ENCODE data around the gene PRR23A. TPM values are rescaled to one million over a fixed set of nuclear protein-coding genes. Genes with fewer than 3 reads are reported as not detected.

The PRR23A gene
- total RNA-seq, 1 donor from 2014 or later, result not detected

DNA sequence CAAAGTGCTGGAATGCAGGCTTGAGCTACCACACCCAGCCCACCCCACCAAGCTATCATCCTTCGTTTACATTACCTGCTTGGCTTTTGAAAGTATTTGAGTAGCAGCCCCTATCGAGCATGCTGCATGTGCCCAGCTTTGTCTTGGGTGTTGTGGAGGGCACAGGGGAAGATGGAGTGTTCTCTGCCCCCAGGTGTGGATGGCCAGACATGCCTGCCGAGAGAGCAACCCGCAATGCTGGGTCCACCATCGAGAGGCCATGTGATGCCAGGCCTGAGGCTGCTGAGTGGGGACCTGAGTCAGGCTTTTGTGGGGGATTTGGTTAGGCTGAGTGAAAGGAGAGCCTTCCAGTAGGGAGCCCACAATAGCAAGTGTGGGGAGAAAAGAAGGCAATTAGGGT is 33.1 kb downstream of the PRR23A start:
- no peak for DNase-seq

DNA sequence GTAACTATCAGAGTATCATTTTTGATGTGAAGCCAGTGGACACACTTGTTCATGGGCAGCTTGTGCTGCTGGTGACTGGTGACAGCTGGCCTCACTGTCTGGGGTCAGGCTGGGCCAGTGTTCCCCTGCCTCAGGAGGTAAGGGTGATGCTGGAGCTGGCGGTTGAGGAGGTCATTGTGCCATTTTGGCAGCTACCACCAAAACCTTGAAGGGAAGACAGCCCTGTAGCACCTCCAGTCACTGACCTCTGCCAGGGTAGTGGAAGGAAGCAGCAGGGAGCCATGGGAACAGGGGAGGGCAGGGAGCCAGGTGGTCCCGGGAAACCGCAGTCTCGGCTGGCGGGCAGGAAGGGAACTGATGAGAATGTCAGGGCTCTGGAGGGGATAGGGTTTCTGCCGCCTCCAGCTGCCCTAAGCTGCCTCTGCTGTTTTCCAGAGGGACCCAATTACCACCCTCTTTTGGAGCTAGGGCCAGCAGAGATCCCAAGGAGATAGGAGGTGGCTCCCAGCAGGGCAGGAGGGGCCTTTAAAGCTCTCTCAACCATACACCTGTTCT is 34.2 kb downstream of the PRR23A start:
- no peak for DNase-seq

DNA sequence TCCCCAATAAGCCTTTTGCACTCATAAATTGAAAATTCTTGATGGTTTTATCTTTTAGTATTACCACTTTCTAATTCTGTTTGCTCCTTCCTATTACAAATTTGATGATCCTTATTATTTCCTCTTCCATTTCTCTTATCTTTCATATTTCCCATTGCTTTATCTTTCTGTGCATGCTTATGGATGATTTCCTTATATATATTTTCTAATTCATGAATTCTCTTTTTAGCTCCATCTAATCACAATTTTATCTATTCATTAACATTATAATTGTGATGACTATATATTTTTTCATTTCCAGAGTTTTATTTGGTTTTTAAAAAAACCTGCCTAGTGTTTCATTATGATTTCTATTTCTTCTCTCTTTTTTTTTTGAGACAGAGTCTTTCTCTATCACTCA is 41.1 kb downstream of the PRR23A start:
- DNase-seq, result no peak

DNA sequence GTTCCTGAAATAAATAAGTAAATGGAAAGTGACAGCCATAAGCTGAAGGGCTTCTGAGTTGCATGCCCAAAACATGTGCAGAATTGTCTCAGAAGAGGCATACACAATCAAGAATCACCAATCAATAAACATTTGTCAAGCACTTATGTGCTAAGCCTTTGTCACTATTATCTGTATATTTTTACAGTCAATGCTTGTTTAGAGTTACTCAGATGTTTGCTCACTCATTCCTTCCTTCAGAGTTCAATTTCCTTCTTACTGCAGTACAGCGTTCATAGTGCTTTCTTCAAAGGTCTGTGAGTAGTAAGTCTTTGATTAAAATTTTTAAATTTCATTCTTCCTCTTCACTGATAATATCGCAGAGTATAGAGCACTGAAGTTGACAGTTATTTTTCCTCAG is 41.8 kb downstream of the PRR23A start:
- DNase-seq, result no peak

DNA sequence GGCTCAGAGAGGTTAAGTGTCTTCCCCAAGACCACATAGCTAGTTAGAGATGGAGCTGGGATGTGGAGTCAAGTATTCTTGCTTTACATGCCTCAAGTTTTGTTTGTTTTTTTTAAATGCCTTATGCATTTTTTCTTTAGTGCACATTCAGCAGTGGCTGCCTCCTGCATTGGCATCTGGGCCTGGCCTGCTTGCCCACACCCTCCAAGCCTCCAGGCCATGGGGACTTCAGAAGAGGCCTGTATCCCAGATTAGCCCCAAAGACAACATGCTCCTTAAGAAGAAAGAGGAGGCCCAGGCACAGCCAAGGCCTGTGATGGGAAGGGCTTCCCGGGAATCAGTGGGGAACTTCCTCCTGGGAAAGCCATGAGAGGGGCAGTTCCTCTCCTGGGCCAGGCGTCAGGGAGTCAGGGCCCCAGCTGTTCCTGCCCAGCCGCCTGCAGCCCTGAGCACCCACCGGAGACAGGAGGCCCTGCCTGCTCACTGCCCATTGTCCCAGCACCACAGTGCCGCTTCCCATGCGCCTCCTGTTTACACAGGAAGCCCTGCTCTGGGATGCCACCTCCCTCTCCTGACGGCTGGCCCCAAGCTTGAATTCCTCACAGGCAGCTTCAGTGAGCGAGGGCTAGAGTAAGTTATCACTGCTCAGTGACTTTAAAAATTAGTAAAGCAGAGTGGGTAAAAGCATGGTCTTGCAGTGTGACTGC is 43.1 kb downstream of the PRR23A start:
- no peak for DNase-seq

DNA sequence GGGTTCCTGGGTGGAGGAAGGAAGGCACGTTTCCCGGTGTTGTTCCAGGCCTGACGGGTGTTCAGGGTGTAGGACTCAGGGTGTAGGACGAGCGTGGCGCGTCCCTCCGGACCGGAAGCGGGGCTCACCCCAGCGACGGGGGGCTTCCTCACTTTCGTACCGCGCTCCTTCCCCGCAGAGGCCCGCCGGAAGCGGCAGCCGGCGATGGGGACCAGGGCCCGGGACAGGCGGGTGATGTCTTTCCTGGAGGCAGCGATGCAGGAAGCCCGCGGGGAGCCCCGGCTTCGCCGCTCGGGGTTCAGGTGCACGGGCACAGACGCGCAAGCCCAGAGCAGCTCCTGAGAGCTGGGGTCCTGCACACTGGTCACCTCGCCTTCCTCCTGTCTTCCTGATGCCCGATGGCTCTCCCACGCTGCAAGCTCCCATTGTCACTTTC is 45.6 kb downstream of the PRR23A start:
- DNase-seq, result no peak

Other genes with a start within 250 kb of the PRR23A start
- gene PIK3CB, start 171.3 kb downstream of the PRR23A start, total RNA-seq, result 24.1 TPM
- gene FOXL2, start 59.1 kb downstream of the PRR23A start, total RNA-seq, result 0.41 TPM
- gene FOXL2NB, start 59.1 kb downstream of the PRR23A start, total RNA-seq, result not detected
- gene PRR23B, start 14.7 kb upstream of the PRR23A start, total RNA-seq, result not detected
- gene PRR23C, start 38.6 kb upstream of the PRR23A start, total RNA-seq, result not detected

Measured in tongue (tissue), 2 donors.